Mesenchymal stem cell (in vitro differentiated cells and primary cell): ENCODE measurements around the gene CPE.
"Not testable (repeated sequence)": the region's sequence is repeated elsewhere in the genome, so short reads cannot be mapped to it uniquely, and the experiment has no call there.

Source experiments
- DNase-seq: peaks from one replicate; pipeline ENCODE4 v3.0.0-alpha.2; 2013
- H2AFZ ChIP-seq: one replicate; pipeline ENCODE4 v1.6.1; 2013; ENCODE audit warnings: low read depth, mild to moderate bottlenecking, control low read depth, inconsistent platforms, low read length, moderate library complexity
- H2AK5ac ChIP-seq: 2 replicates; pipeline ENCODE4 v1.6.1; 2013; ENCODE audit warnings: low read length, moderate library complexity, mild to moderate bottlenecking, inconsistent platforms; ENCODE audit not compliant: severe bottlenecking
- H2BK120ac ChIP-seq: one replicate; pipeline ENCODE4 v1.6.1; 2013; ENCODE audit warnings: low read depth, mild to moderate bottlenecking, inconsistent platforms, low read length, moderate library complexity
- H2BK12ac ChIP-seq, 2 experiments: one replicate each; pipeline ENCODE4 v1.6.1; 2013; ENCODE audit warnings: inconsistent platforms in 2 of 2, low read length in 2 of 2, mild to moderate bottlenecking in 2 of 2, moderate library complexity in 2 of 2, control low read depth in 1 of 2
- H2BK15ac ChIP-seq: one replicate; pipeline ENCODE4 v1.6.1; 2013; ENCODE audit warnings: mild to moderate bottlenecking, low read depth, inconsistent platforms; ENCODE audit not compliant: poor library complexity, severe bottlenecking
- H2BK5ac ChIP-seq: 2 replicates; pipeline ENCODE4 v1.6.1; 2013; ENCODE audit warnings: low read depth, mild to moderate bottlenecking, low read length, control low read depth, inconsistent platforms; ENCODE audit not compliant: poor library complexity, severe bottlenecking
- H3K14ac ChIP-seq, 2 experiments: one replicate each; pipeline ENCODE4 v1.6.1; 2013; ENCODE audit warnings: inconsistent platforms in 2 of 2, low read length in 2 of 2, control low read depth in 1 of 2, mild to moderate bottlenecking in 1 of 2, moderate library complexity in 1 of 2
- H3K18ac ChIP-seq, 2 experiments: one replicate each; pipeline ENCODE4 v1.6.1; 2013; ENCODE audit warnings: inconsistent platforms in 2 of 2, low read length in 2 of 2, control low read depth in 1 of 2, low read depth in 1 of 2, mild to moderate bottlenecking in 1 of 2
- H3K23ac ChIP-seq, 2 experiments: one replicate each; pipeline ENCODE4 v1.6.1; 2013; ENCODE audit warnings: inconsistent platforms in 2 of 2, low read length in 2 of 2, mild to moderate bottlenecking in 2 of 2, moderate library complexity in 2 of 2, control low read depth in 1 of 2
- H3K27ac ChIP-seq: 2 replicates; pipeline ENCODE4 v1.5.1; 2013; ENCODE audit warnings: mild to moderate bottlenecking, moderate library complexity, low read length, control low read depth, inconsistent platforms; ENCODE audit not compliant: poor library complexity, severe bottlenecking
- H3K27me3 ChIP-seq, 2 experiments: 2 replicates each; pipeline versions ENCODE4 v1.6.1 to v1.7.0; 2013; ENCODE audit warnings: low read length in 2 of 2, mild to moderate bottlenecking in 2 of 2, moderate library complexity in 2 of 2, control low read depth in 1 of 2, inconsistent platforms in 1 of 2; ENCODE audit not compliant: control insufficient read depth in 1 of 2, insufficient read depth in 1 of 2
- H3K36me3 ChIP-seq, 2 experiments: 2 replicates each; pipeline versions ENCODE4 v1.6.1 to v1.7.0; 2013; ENCODE audit warnings: low read length in 2 of 2, control low read depth in 1 of 2, inconsistent platforms in 1 of 2, low read depth in 1 of 2, mild to moderate bottlenecking in 1 of 2; ENCODE audit not compliant: insufficient read depth in 2 of 2, control insufficient read depth in 1 of 2
- H3K4ac ChIP-seq, 2 experiments: one replicate each; pipeline ENCODE4 v1.6.1; 2013; ENCODE audit warnings: inconsistent platforms in 2 of 2, low read length in 2 of 2, mild to moderate bottlenecking in 2 of 2, moderate library complexity in 2 of 2, control low read depth in 1 of 2, low read depth in 1 of 2
- H3K4me1 ChIP-seq: 2 replicates; pipeline ENCODE4 v1.6.1; 2013; ENCODE audit warnings: low read depth, low read length, control low read depth; ENCODE audit not compliant: control insufficient read depth, insufficient read depth
- H3K4me2 ChIP-seq: 2 replicates; pipeline ENCODE4 v1.6.1; 2013; ENCODE audit warnings: low read length, mild to moderate bottlenecking, inconsistent platforms; ENCODE audit not compliant: poor library complexity, severe bottlenecking
- H3K4me3 ChIP-seq, 2 experiments: 2 replicates each; pipeline versions ENCODE4 v1.5.1 to v1.7.0; 2013; ENCODE audit warnings: low read length in 2 of 2, mild to moderate bottlenecking in 2 of 2, control low read depth in 1 of 2, low read depth in 1 of 2; ENCODE audit not compliant: insufficient read depth in 1 of 2
- H3K79me1 ChIP-seq: replicated peaks from 2 replicates; pipeline ENCODE4 v1.6.1; 2013; ENCODE audit warnings: mild to moderate bottlenecking, control low read depth, low read length, inconsistent platforms; ENCODE audit not compliant: poor library complexity, severe bottlenecking
- H3K9ac ChIP-seq: 2 replicates; pipeline ENCODE4 v1.7.0; 2013; ENCODE audit warnings: mild to moderate bottlenecking, low read length, moderate library complexity
- H3K9me3 ChIP-seq: 2 replicates; pipeline ENCODE4 v1.7.0; 2013; ENCODE audit warnings: mild to moderate bottlenecking, low read length; ENCODE audit not compliant: control insufficient read depth
- H4K8ac ChIP-seq: one replicate; pipeline ENCODE4 v1.6.1; 2013; ENCODE audit warnings: inconsistent platforms, mild to moderate bottlenecking, low read length, moderate library complexity
- H4K91ac ChIP-seq: one replicate; pipeline ENCODE4 v1.6.1; 2013; ENCODE audit warnings: mild to moderate bottlenecking, low read length, inconsistent platforms
- WGBS: methylation state at CpG from one replicate; pipeline ENCODE4 v1.1.7; 2013; ENCODE audit warnings: mixed read lengths; 5-methylcytosine and 5-hydroxymethylcytosine counted together

Gene CPE

DNA sequence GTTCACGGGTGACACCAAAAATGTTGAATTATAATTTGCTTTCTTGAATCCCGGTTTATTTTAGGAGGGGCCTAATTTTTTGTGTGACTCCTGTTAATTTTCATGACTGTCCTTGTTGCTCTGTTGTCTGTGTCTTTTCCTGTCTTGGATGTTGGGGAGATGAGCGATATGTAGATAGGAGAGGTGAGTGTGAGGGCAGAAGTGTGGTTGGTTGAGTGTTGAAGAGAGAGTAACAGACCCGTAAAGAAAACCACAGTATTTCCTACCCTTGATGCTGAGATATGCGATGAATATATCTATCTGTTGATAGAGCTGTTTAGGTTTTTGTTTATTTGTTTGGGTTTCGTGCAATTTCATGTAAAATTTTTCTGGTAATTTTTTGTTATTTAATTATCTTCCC is 70.5 kb downstream of the CPE start:
- Histone ChIP-seq H3K27me3 (no peaks in the 10 kb centered on the region), H3K4me1 (no peaks in the 10 kb centered on the region), H3K4me2 (no peak overlapping the region), H3K9ac (no peak overlapping the region), H3K23ac (no peak overlapping the region), H3K14ac (no peak overlapping the region), H2BK5ac (no peak overlapping the region), H3K36me3 (no peaks in the 10 kb centered on the region), H3K18ac (no peak overlapping the region), H3K4ac (no peak overlapping the region), H2AFZ (no peak overlapping the region), H2BK12ac (no peak overlapping the region), H3K79me1 (peaks cover 5% of the 10 kb centered on the region), H3K9me3 (no peaks in the 10 kb centered on the region), H2AK5ac (no peak overlapping the region), H4K91ac (no peak overlapping the region), H2BK120ac (no peak overlapping the region), H2BK15ac (no peak overlapping the region), H3K4me3 (no peak overlapping the region), H3K27ac (no peak overlapping the region), H4K8ac (no peak overlapping the region)
- WGBS: 89% methylated on average over 5 of the region's 6 CpGs
- DNase-seq: no peak

- H2AFZ ChIP-seq: no peak overlapping the region
- H2BK120ac ChIP-seq: no peak overlapping the region
- H3K36me3 ChIP-seq: no peaks in the 10 kb centered on the region
- no peak overlapping the region for H3K23ac ChIP-seq
- no peak overlapping the region for H2BK5ac ChIP-seq
- H3K27ac ChIP-seq: no peak overlapping the region
- no peak overlapping the region for H2BK15ac ChIP-seq
- no peak overlapping the region for H4K91ac ChIP-seq
- H4K8ac ChIP-seq: no peak overlapping the region
- H3K9me3 ChIP-seq: no peaks in the 10 kb centered on the region
- 90% methylated on average over 5 of the region's 5 CpGs for WGBS
- no peaks in the 10 kb centered on the region for H3K4me1 ChIP-seq
- no peak overlapping the region for H3K4ac ChIP-seq
- no peak overlapping the region for H3K4me3 ChIP-seq
- no peak for DNase-seq
- no peak overlapping the region for H2BK12ac ChIP-seq
- no peaks in the 10 kb centered on the region for H3K27me3 ChIP-seq
- peaks cover 5% of the 10 kb centered on the region for H3K79me1 ChIP-seq
- H3K18ac ChIP-seq: no peak overlapping the region
- no peak overlapping the region for H3K4me2 ChIP-seq
- no peak overlapping the region for H3K14ac ChIP-seq
- no peak overlapping the region for H2AK5ac ChIP-seq
- H3K9ac ChIP-seq: no peak overlapping the region
Observed at GRCh38 chr4:165450871-165451270, 72.1 kb downstream of the CPE start.

GRCh38 chr4:165453140-165453539 is 74.3 kb downstream of the CPE start:
- H2BK5ac ChIP-seq, H3K27ac ChIP-seq, H2BK12ac ChIP-seq, H3K79me1 ChIP-seq, H4K91ac ChIP-seq, H3K18ac ChIP-seq, H2AK5ac ChIP-seq, H4K8ac ChIP-seq, H3K14ac ChIP-seq, H3K23ac ChIP-seq, H3K4me3 ChIP-seq, H3K36me3 ChIP-seq, H3K27me3 ChIP-seq, H3K4me2 ChIP-seq, H3K4me1 ChIP-seq, H2AFZ ChIP-seq, H2BK120ac ChIP-seq, H2BK15ac ChIP-seq, DNase-seq, H3K9me3 ChIP-seq, H3K4ac ChIP-seq, H3K9ac ChIP-seq: not testable (repeated sequence)
- WGBS: 93% methylated on average over 5 of the region's 5 CpGs

GRCh38 chr4:165454426-165454825 is 75.6 kb downstream of the CPE start:
- Histone ChIP-seq H3K18ac (no peak overlapping the region), H3K27ac (no peak overlapping the region), H3K36me3 (no peaks in the 10 kb centered on the region), H4K91ac (no peak overlapping the region), H2BK15ac (no peak overlapping the region), H3K79me1 (peaks cover 3% of the 10 kb centered on the region), H3K4ac (no peak overlapping the region), H2AFZ (no peak overlapping the region), H3K27me3 (no peaks in the 10 kb centered on the region), H3K9me3 (no peaks in the 10 kb centered on the region), H4K8ac (no peak overlapping the region), H3K4me1 (peaks cover 1% of the 10 kb centered on the region), H2BK5ac (no peak overlapping the region), H3K4me2 (no peak overlapping the region), H2AK5ac (no peak overlapping the region), H3K4me3 (no peak overlapping the region), H2BK12ac (no peak overlapping the region), H3K23ac (no peak overlapping the region), H2BK120ac (no peak overlapping the region), H3K9ac (no peak overlapping the region), H3K14ac (no peak overlapping the region)
- no peak for DNase-seq
- WGBS: 100% methylated on average over 1 of the region's 2 CpGs
